ENCODE measurements around the gene DOCK1.
"Not testable (repeated sequence)": the region's sequence is repeated elsewhere in the genome, so short reads cannot be mapped to it uniquely, and the experiment has no call there.

DOCK1 gene

GRCh38 chr10:126904818-126905701 lies at the start of gene DOCK1:
Gene DOCK1 (plus strand): TSS chr10:126905428. CDS start chr10:126905518, 90 bp downstream.
- H3K4me1 ChIP-seq (ENCODE audit: control insufficient read depth, low read depth, low read length): peaks cover 12% of the 10 kb centered on the region
- peak within 1 kb of the TSS; percentile 73 for H3K9ac ChIP-seq (ENCODE audit: low read length)
- H3K36me3 ChIP-seq (ENCODE audit: control insufficient read depth, low read depth, low read length): peaks cover 10% of the 10 kb centered on the region
- H3K9me3 ChIP-seq (ENCODE audit: control insufficient read depth, low read depth, low read length): no peaks in the 10 kb centered on the region
- H3K27ac ChIP-seq (ENCODE audit: low read length): no peak within 1 kb of the TSS
- peak within 1 kb of the TSS; percentile 69 for H3K4me3 ChIP-seq (ENCODE audit: low read length)
- H3K27me3 ChIP-seq (ENCODE audit: control insufficient read depth, insufficient read depth, low read length): no peaks in the 10 kb centered on the region

- H3K27me3 ChIP-seq (ENCODE audit: control insufficient read depth, insufficient read depth, low read length): no peaks in the 10 kb centered on the region
- H3K27ac ChIP-seq (ENCODE audit: low read length): no peak overlapping the region
- no peak overlapping the region for H3K9ac ChIP-seq (ENCODE audit: low read length)
- H3K9me3 ChIP-seq (ENCODE audit: control insufficient read depth, low read depth, low read length): no peaks in the 10 kb centered on the region
- H3K4me3 ChIP-seq (ENCODE audit: low read length): no peak overlapping the region
- no peaks in the 10 kb centered on the region for H3K4me1 ChIP-seq (ENCODE audit: control insufficient read depth, low read depth, low read length)
- H3K36me3 ChIP-seq (ENCODE audit: control insufficient read depth, low read depth, low read length): no peaks in the 10 kb centered on the region
Measured at GRCh38 chr10:126857178-126857806, 47.9 kb upstream of the DOCK1 start.

DNA sequence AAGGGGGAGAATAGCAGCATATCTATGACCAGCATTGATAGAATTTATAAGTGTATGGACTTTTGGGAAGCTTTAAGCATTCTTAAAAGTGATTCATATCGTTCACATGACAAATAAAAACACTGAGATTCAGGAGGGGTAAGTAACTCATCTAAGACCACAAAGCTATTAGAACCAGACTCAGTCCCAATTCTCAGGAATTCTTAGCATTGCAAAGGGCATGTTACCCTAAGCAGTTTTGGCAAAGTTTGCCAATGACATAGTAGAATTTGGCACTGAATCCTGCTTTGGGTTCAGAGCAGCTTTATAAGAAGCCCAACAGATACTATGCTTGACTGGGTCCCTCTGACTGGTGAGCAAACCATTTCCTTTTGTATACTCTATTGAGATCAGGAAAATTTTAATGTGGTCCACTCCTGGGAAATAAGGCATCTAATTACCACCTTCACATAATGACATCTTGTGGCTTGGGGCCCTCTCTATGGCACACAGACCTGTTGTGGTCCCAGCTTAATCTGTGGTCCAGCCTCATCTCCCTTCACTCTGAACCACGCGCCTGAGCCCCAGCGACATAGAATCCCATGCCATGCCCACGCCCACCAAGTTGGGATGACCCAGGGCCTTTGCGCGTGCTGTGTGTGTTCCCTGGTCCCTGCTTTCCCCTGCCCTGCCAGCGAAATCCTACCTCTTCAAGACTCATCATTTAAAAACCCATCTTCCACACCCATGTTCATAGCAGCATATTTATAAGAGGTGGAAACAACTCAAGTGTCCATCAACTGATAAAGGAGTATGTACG lies 37.5 kb upstream of the DOCK1 start:
- Histone ChIP-seq H3K4me3 (ENCODE audit: low read length) (no peak overlapping the region), H3K36me3 (ENCODE audit: control insufficient read depth, low read depth, low read length) (no peaks in the 10 kb centered on the region), H3K9me3 (ENCODE audit: control insufficient read depth, low read depth, low read length) (no peaks in the 10 kb centered on the region), H3K4me1 (ENCODE audit: control insufficient read depth, low read depth, low read length) (no peaks in the 10 kb centered on the region), H3K27me3 (ENCODE audit: control insufficient read depth, insufficient read depth, low read length) (no peaks in the 10 kb centered on the region), H3K27ac (ENCODE audit: low read length) (no peak overlapping the region), H3K9ac (ENCODE audit: low read length) (no peak overlapping the region)

- H3K4me3 ChIP-seq (ENCODE audit: low read length): no peak overlapping the region
- H3K36me3 ChIP-seq (ENCODE audit: control insufficient read depth, low read depth, low read length): no peaks in the 10 kb centered on the region
- no peak overlapping the region for H3K9ac ChIP-seq (ENCODE audit: low read length)
- no peaks in the 10 kb centered on the region for H3K9me3 ChIP-seq (ENCODE audit: control insufficient read depth, low read depth, low read length)
- H3K4me1 ChIP-seq (ENCODE audit: control insufficient read depth, low read depth, low read length): peaks cover 6% of the 10 kb centered on the region
- no peak overlapping the region for H3K27ac ChIP-seq (ENCODE audit: low read length)
- H3K27me3 ChIP-seq (ENCODE audit: control insufficient read depth, insufficient read depth, low read length): no peaks in the 10 kb centered on the region
Measured at GRCh38 chr10:126868371-126868770, 36.9 kb upstream of the DOCK1 start.

DNA sequence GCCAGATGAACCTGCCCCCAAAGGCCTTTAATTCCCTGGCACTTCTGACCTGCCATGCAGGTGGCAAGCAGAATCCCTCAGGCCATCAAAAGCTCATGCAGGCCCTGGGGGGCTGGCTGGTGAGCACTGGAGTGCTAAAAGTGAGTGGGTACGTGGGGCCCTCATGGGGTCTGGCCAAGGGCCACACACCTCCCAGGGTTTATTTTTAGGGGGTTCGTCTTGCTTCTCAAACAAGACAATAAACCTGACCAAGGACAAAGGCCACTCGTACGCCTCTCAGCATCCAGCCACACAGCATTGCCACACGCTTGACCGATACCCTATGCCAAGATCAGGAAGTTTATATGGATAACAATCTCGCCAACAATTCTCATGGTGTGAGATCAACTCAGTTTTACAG lies 33.1 kb upstream of the DOCK1 start:
- H3K36me3 ChIP-seq (ENCODE audit: control insufficient read depth, low read depth, low read length): no peaks in the 10 kb centered on the region
- H3K27ac ChIP-seq (ENCODE audit: low read length): no peak overlapping the region
- no peaks in the 10 kb centered on the region for H3K9me3 ChIP-seq (ENCODE audit: control insufficient read depth, low read depth, low read length)
- peaks cover 6% of the 10 kb centered on the region for H3K4me1 ChIP-seq (ENCODE audit: control insufficient read depth, low read depth, low read length)
- H3K27me3 ChIP-seq (ENCODE audit: control insufficient read depth, insufficient read depth, low read length): no peaks in the 10 kb centered on the region
- no peak overlapping the region for H3K4me3 ChIP-seq (ENCODE audit: low read length)
- H3K9ac ChIP-seq (ENCODE audit: low read length): no peak overlapping the region

DNA sequence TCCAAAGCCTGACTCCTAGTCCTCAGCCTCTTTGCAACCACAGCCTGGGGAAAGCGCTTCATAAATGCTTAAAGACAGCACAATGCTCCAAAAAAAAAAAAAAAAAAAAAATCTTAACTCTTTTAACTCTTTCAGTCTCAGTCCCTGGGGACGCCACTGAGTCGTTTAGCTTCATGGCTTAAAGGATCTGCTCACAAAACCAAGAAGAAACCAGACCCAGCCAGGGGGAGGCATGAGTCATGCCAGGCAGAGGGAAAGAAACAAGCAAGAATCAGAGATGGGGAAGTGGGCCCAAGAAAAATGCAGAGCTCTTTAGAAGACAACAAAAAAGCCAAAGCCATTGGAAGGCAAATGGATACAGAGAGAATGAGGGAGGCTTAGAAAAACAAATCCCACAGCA lies 32.5 kb upstream of the DOCK1 start:
- no peaks in the 10 kb centered on the region for H3K27me3 ChIP-seq (ENCODE audit: control insufficient read depth, insufficient read depth, low read length)
- H3K4me3 ChIP-seq (ENCODE audit: low read length): no peak overlapping the region
- H3K27ac ChIP-seq (ENCODE audit: low read length): no peak overlapping the region
- H3K36me3 ChIP-seq (ENCODE audit: control insufficient read depth, low read depth, low read length): no peaks in the 10 kb centered on the region
- H3K4me1 ChIP-seq (ENCODE audit: control insufficient read depth, low read depth, low read length): peaks cover 6% of the 10 kb centered on the region
- no peaks in the 10 kb centered on the region for H3K9me3 ChIP-seq (ENCODE audit: control insufficient read depth, low read depth, low read length)
- H3K9ac ChIP-seq (ENCODE audit: low read length): no peak overlapping the region

DNA sequence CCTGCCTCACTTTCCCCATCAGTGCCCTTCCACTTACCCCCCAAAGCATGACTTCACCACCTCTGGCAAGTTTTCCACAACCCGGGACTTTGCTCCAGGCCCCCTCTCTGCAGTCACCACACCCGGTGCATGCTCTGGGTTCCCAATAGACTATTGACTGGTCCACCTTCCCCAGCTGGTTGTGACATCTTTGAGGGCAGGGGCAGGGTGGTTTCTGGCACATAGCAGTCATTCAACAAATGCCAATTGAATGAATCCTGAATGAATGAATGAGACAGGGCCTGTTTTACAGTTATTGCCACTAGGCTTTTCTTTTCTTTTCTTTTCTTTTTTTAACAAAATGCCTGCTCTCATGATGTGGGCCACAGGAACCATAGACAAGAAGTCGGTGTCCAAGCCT lies 28.8 kb upstream of the DOCK1 start:
- H3K4me3 ChIP-seq (ENCODE audit: low read length): no peak overlapping the region
- peaks cover 18% of the 10 kb centered on the region for H3K4me1 ChIP-seq (ENCODE audit: control insufficient read depth, low read depth, low read length)
- H3K9ac ChIP-seq (ENCODE audit: low read length): no peak overlapping the region
- H3K27ac ChIP-seq (ENCODE audit: low read length): no peak overlapping the region
- no peaks in the 10 kb centered on the region for H3K27me3 ChIP-seq (ENCODE audit: control insufficient read depth, insufficient read depth, low read length)
- no peaks in the 10 kb centered on the region for H3K9me3 ChIP-seq (ENCODE audit: control insufficient read depth, low read depth, low read length)
- H3K36me3 ChIP-seq (ENCODE audit: control insufficient read depth, low read depth, low read length): no peaks in the 10 kb centered on the region

DNA sequence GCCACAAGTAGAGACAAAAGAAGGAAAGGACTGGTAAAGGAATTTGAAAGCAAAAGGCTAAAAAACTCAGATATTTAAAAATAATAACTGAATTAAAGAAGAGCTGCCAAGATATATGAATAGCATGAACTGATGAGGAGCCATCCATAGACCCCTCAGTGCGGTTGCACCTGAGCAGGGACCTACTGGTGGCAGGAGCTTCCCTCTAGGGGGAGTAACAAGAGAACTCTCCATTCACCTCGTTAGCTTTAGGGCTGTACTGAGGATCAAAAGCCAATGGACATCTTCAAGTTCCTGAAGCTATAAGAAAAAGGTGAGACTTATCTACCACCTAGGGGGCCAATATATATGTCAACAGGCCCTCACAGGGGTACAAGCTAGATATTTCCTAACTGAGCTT lies 27.8 kb upstream of the DOCK1 start:
- H3K27me3 ChIP-seq (ENCODE audit: control insufficient read depth, insufficient read depth, low read length): no peaks in the 10 kb centered on the region
- peaks cover 18% of the 10 kb centered on the region for H3K4me1 ChIP-seq (ENCODE audit: control insufficient read depth, low read depth, low read length)
- H3K4me3 ChIP-seq (ENCODE audit: low read length): no peak overlapping the region
- no peaks in the 10 kb centered on the region for H3K36me3 ChIP-seq (ENCODE audit: control insufficient read depth, low read depth, low read length)
- H3K27ac ChIP-seq (ENCODE audit: low read length): no peak overlapping the region
- no peak overlapping the region for H3K9ac ChIP-seq (ENCODE audit: low read length)
- no peaks in the 10 kb centered on the region for H3K9me3 ChIP-seq (ENCODE audit: control insufficient read depth, low read depth, low read length)

DNA sequence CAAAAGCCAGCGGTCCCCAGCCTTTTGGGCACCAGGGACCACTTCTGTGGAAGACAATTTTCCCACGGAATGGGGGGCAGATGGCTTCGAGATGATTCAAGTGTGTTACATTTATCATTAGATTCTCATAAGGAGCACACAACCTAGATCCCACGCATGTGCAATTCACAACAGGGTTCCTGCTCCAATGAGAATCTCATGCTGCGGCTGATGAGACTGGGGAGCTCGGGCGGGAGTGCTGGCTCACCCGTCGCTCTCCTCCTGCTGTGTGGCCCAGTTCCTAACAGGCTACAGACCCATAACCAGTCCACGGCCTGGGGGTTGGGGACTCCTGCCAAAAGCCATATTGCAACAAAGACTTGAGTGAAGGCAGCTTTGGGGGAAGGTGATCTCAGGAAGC lies 26.6 kb upstream of the DOCK1 start:
- H3K4me3 ChIP-seq (ENCODE audit: low read length): no peak overlapping the region
- peaks cover 12% of the 10 kb centered on the region for H3K4me1 ChIP-seq (ENCODE audit: control insufficient read depth, low read depth, low read length)
- H3K9ac ChIP-seq (ENCODE audit: low read length): no peak overlapping the region
- no peaks in the 10 kb centered on the region for H3K9me3 ChIP-seq (ENCODE audit: control insufficient read depth, low read depth, low read length)
- H3K36me3 ChIP-seq (ENCODE audit: control insufficient read depth, low read depth, low read length): no peaks in the 10 kb centered on the region
- H3K27me3 ChIP-seq (ENCODE audit: control insufficient read depth, insufficient read depth, low read length): no peaks in the 10 kb centered on the region
- no peak overlapping the region for H3K27ac ChIP-seq (ENCODE audit: low read length)

DNA sequence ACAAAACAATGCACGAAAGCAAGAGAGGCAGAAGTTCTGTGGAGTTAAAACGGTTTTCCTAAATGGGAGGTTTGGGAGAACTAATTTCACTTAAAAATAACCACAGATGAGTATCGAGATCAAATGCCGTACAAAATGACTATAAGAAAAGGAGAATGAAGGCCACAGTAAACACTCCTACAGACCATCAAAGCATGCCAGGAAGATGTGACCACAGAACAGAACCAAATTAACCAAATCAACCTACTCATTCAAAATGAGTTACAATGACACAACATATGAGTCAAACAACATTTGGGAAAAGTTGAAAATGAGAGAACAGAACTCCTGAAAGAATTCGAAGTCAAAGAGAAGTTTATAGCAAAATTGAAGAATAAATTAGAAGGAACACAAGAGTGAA lies 24.3 kb upstream of the DOCK1 start:
- H3K9me3 ChIP-seq (ENCODE audit: control insufficient read depth, low read depth, low read length): no peaks in the 10 kb centered on the region
- H3K9ac ChIP-seq (ENCODE audit: low read length): no peak overlapping the region
- no peaks in the 10 kb centered on the region for H3K36me3 ChIP-seq (ENCODE audit: control insufficient read depth, low read depth, low read length)
- no peak overlapping the region for H3K27ac ChIP-seq (ENCODE audit: low read length)
- peaks cover 12% of the 10 kb centered on the region for H3K4me1 ChIP-seq (ENCODE audit: control insufficient read depth, low read depth, low read length)
- H3K27me3 ChIP-seq (ENCODE audit: control insufficient read depth, insufficient read depth, low read length): no peaks in the 10 kb centered on the region
- H3K4me3 ChIP-seq (ENCODE audit: low read length): no peak overlapping the region

GRCh38 chr10:126882055-126882454 lies 23.2 kb upstream of the DOCK1 start:
- H3K4me3 ChIP-seq (ENCODE audit: low read length): peak overlapping the region; percentile 49
- H3K4me1 ChIP-seq (ENCODE audit: control insufficient read depth, low read depth, low read length): peaks cover 12% of the 10 kb centered on the region
- H3K27ac ChIP-seq (ENCODE audit: low read length): peak overlapping the region; percentile 35
- not testable (repeated sequence) for H3K27me3 ChIP-seq (ENCODE audit: control insufficient read depth, insufficient read depth, low read length); H3K9me3 ChIP-seq (ENCODE audit: control insufficient read depth, low read depth, low read length); H3K36me3 ChIP-seq (ENCODE audit: control insufficient read depth, low read depth, low read length)
- peak overlapping the region; percentile 78 for H3K9ac ChIP-seq (ENCODE audit: low read length)
